Common myeloid progenitor, CD34-positive (primary cell): ENCODE data around the gene TMEM208.

Source experiments
- CTCF ChIA-PET: fragments of 350-600 bp; sonication (Branson Sonifier 250); formaldehyde crosslinking; loops from one replicate; lab custom pipeline; 2021; ENCODE audit warnings: antibody characterized with exemption; lab: Charles Lee
- POLR2A ChIA-PET: fragments of 350-600 bp; sonication (Branson Sonifier 250); formaldehyde crosslinking; loops from one replicate; lab custom pipeline; 2021; ENCODE audit warnings: antibody characterized with exemption; lab: Charles Lee
- DNase-seq, 3 donors: peaks; one replicate each; pipeline versions ENCODE4 v3.0.0 to v3.0.0-alpha.2; 2013
- H3K27ac ChIP-seq, 2 experiments: 1 replicate in 1 of 2; 2 replicates in 1 of 2; pipeline ENCODE4 v1.7.0; 2013; ENCODE audit warnings: inconsistent platforms in 2 of 2, low read length in 2 of 2, mild to moderate bottlenecking in 2 of 2, low read depth in 1 of 2, moderate library complexity in 1 of 2; ENCODE audit not compliant: severe bottlenecking in 2 of 2, insufficient read depth in 1 of 2, poor library complexity in 1 of 2
- H3K27me3 ChIP-seq, 5 experiments: replicated peaks in 2 of 5; 1 replicate in 3 of 5; 2 replicates in 2 of 5; pipeline versions ENCODE4 v1.6.1 to v1.7.0; 2013; ENCODE audit warnings: low read length in 4 of 5, mild to moderate bottlenecking in 2 of 5, moderate library complexity in 2 of 5, inconsistent platforms in 1 of 5; ENCODE audit not compliant: insufficient read depth in 5 of 5, control insufficient read depth in 4 of 5
- H3K36me3 ChIP-seq, 4 experiments: 1 replicate in 2 of 4; 2 replicates in 2 of 4; pipeline versions ENCODE4 v1.6.1 to v1.7.0; 2013; ENCODE audit warnings: low read length in 3 of 4, control low read depth in 1 of 4, mild to moderate bottlenecking in 1 of 4; ENCODE audit not compliant: control insufficient read depth in 4 of 4, insufficient read depth in 4 of 4
- H3K4me1 ChIP-seq, 4 experiments: 1 replicate in 3 of 4; 2 replicates in 1 of 4; pipeline versions ENCODE4 v1.6.1 to v1.7.1; 2013; ENCODE audit warnings: low read length in 3 of 4, mild to moderate bottlenecking in 3 of 4, control low read depth in 1 of 4, inconsistent platforms in 1 of 4, moderate library complexity in 1 of 4; ENCODE audit not compliant: control insufficient read depth in 4 of 4, insufficient read depth in 4 of 4; ENCODE audit errors: control extremely low read depth in 1 of 4
- H3K4me3 ChIP-seq, 7 experiments: 1 replicate in 4 of 7; 2 replicates in 3 of 7; pipeline versions ENCODE4 v1.5.1 to v1.7.0; 2013; ENCODE audit warnings: mild to moderate bottlenecking in 7 of 7, low read length in 6 of 7, moderate library complexity in 6 of 7, inconsistent platforms in 2 of 7, low read depth in 2 of 7, control low read depth in 1 of 7; ENCODE audit not compliant: insufficient read depth in 4 of 7, control insufficient read depth in 1 of 7; ENCODE audit errors: extremely low read depth in 1 of 7
- H3K9me3 ChIP-seq, 5 experiments: 1 replicate in 4 of 5; 2 replicates in 1 of 5; pipeline versions ENCODE4 v1.6.1 to v1.7.1; 2013; ENCODE audit warnings: low read length in 4 of 5, mild to moderate bottlenecking in 2 of 5, inconsistent platforms in 1 of 5, low read depth in 1 of 5, moderate library complexity in 1 of 5; ENCODE audit not compliant: control insufficient read depth in 4 of 5, insufficient read depth in 2 of 5; ENCODE audit errors: control extremely low read depth in 1 of 5
- WGBS: methylation state at CpG from one replicate; pipeline ENCODE4 v1.1.5; 2013; ENCODE audit not compliant: insufficient coverage; 5-methylcytosine and 5-hydroxymethylcytosine counted together

TMEM208 gene

DNA sequence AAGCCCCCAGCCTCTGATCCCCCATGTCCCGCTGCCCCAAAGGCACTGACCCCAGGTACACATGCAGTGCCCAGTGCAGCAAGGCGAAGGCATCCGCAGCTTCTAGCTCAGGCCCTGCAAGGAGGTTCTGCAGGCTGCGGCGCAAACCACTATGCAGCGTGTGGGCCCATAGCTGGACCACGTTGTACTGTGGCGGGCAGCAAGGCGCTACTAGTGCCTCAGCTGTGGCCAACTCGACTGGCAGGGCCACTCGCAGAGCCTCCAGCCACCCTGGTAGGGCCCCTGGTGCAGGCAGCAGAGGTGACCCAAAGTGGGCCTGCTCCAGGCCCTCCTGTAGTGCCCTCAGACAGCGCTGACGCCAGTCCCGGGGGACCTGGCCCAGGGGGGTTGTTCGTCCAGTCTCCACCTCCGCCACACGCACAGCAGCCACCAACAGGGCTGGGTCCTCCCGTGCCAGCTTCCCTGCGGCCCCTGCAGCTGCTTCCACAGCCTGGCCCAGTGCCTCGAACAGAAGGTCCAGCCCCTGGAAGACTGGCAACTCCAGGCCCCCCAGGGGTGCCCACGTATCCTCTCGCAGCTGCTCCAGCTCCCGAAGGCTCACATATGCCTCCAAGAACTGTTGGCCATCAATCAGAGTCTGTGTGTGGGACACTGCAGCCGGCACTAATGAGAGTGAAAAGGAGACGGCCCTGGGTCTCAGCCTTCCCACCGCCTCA lies 39.6 kb upstream of the TMEM208 start:
- WGBS, result 92% methylated on average over 23 of the region's 26 CpGs
- Histone ChIP-seq H3K27me3 (peaks cover 0 to 14% (median 6%) of the 10 kb centered on the region in 5 experiments), H3K9me3 (no peaks in the 10 kb centered on the region), H3K4me3 (no peak overlapping the region), H3K27ac (no peak overlapping the region), H3K36me3 (no peaks in the 10 kb centered on the region), H3K4me1 (peaks cover 0 to 34% (median 28%) of the 10 kb centered on the region in 4 experiments)
- ChIA-PET CTCF (interaction anchor here (1.0 to 3.4 kb wide), 8 partner anchors 11 to 235 kb away, joined by 3 to 22 read pairs (median 6); partner anchors contain the start of gene ELMO3), POLR2A (no interaction called here)
- no peak for DNase-seq

DNA sequence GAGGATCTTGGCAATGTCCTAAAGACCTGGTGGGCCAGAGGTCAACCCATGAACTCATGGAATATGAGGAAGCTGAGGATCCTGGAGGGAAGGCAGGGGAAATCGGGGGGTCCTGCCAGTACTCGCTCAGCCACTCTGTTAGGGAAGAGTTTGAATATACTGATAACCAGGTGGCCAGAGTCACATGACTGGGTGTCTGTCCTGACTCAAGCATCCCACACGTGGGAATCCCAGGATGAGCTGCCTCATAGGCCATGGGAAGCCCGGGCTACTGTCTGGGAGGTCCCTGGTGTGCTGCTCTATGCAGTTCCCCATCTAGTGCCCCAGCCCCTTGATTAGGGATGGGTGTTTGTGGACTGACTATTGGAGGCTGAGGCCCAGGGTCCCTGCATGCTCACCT lies 38.6 kb upstream of the TMEM208 start:
- no peak overlapping the region for H3K4me3 ChIP-seq
- DNase-seq, result no peak
- ChIA-PET POLR2A (no interaction called here), CTCF (interaction anchor here (1.0 to 1.5 kb wide), 5 partner anchors 14 to 209 kb away, joined by 3 to 6 read pairs (median 4); partner anchors contain the start of gene TMEM208)
- H3K27ac ChIP-seq, result no peak overlapping the region
- H3K4me1 ChIP-seq, result peaks cover 0 to 38% (median 30%) of the 10 kb centered on the region in 4 experiments
- peaks cover 0 to 14% (median 6%) of the 10 kb centered on the region in 5 experiments for H3K27me3 ChIP-seq
- H3K9me3 ChIP-seq, result no peaks in the 10 kb centered on the region
- 91% methylated on average over 3 of the region's 4 CpGs for WGBS
- H3K36me3 ChIP-seq, result peaks cover 0 to 1% (median under 1%) of the 10 kb centered on the region in 4 experiments

DNA sequence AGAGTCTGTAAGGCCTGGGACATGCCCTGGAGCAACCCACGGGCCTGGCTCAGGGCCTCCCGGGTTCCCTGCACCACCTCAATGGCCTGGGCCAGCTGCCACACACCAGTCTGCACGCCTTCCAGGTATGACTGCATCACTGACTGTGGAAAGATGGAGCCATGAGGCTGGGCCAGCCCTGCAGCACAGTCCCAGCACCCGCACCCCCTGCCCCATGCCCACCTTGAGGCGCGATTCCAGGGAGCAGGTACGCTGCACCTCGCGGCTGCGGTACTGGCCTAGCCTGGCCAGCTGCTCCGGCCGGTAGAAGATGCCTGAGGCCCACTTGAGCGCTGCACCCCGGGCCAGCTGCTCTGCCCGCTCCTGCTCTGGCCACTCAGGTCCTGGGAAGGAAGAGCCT lies 38.1 kb upstream of the TMEM208 start:
- no peaks in the 10 kb centered on the region for H3K9me3 ChIP-seq
- peaks cover under 1 to 6% (median 3%) of the 10 kb centered on the region in 4 experiments for H3K36me3 ChIP-seq
- POLR2A ChIA-PET, result no interaction called here
- WGBS, result 97% methylated on average over 15 of the region's 15 CpGs
- CTCF ChIA-PET, result interaction anchor here (0.9 to 1.5 kb wide), 5 partner anchors 9 to 38 kb away, joined by 3 to 4 read pairs (median 3); partner anchors contain the start of gene TMEM208
- peaks cover 0 to 39% (median 32%) of the 10 kb centered on the region in 4 experiments for H3K4me1 ChIP-seq
- no peak overlapping the region for H3K27ac ChIP-seq
- H3K4me3 ChIP-seq, result no peak overlapping the region
- no peak for DNase-seq
- peaks cover 0 to 14% (median 6%) of the 10 kb centered on the region in 5 experiments for H3K27me3 ChIP-seq

- H3K27me3 ChIP-seq, result peaks cover 0 to 8% (median 3%) of the 10 kb centered on the region in 5 experiments
- 44% methylated on average over 2 of the region's 6 CpGs for WGBS
- peaks cover 4 to 18% (median 15%) of the 10 kb centered on the region in 4 experiments for H3K36me3 ChIP-seq
- H3K4me1 ChIP-seq, result peaks cover 0 to 28% (median 22%) of the 10 kb centered on the region in 4 experiments
- ChIA-PET CTCF (interaction anchor here (0.6 to 1.5 kb wide), 9 partner anchors 9 to 844 kb away, joined by 3 to 6 read pairs (median 3); partner anchors contain the start of gene TMEM208), POLR2A (no interaction called here)
- no peak within 1 kb of the TSS for H3K4me3 ChIP-seq
- no peak for DNase-seq
- H3K27ac ChIP-seq, result no peak within 1 kb of the TSS
- H3K9me3 ChIP-seq, result no peaks in the 10 kb centered on the region
Measured at GRCh38 chr16:67190041-67190440, 36.9 kb upstream of the TMEM208 start, which contains the start of gene EXOC3L1. TSS of gene EXOC3L1 (minus strand) at chr16:67190136. CDS start at chr16:67189676, 460 bp downstream.

DNA sequence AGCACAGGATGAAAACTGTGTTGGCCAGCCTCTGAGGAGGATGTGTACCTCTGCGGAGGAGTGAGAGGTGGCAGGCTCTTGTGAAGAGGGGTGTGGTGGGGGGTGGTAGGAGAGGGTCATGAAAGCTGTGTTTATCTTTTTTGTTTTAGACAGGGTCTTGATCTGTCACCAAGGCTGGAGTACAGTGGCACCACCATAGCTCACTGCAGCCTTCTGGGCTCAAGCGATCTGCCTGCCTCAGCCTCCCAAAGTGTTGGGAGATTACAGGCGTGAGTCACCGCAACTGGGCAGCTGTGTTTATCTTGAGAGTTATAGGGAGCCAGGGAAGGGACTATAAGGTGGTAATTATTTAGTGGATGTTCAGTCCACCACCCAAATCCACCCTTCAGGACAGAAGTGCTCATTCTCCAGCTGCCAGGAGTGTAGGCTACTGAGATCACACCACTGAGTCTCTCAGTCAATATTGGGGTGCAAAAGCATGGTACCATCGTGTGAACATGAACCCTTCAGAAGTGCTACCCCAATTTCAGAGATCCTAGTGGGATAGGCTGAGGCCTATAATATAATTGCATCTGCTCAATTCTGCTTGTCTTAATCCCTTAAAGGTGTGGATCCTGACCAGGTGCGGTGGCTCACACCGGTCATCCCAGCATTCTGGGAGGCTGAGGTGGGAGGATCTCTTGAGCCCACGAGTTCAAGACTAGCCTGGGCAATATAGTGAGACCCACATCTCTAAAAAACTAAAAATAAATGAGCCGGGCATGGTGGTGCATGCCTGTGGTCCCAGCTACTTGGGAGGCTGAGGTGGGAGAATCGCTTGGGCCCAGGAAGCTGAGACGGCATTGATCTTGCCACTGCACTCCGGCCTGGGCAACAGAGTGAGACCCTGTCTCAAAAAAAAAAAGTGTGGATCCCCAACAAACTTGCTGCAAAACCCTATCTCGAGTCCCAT lies 36.2 kb upstream of the TMEM208 start:
- ChIA-PET POLR2A (no interaction called here), CTCF (interaction anchor here (0.7 to 1.2 kb wide), 6 partner anchors 10 to 212 kb away, joined by 3 to 6 read pairs (median 3); partner anchors contain the start of gene TMEM208)
- Histone ChIP-seq H3K4me1 (peaks cover 0 to 22% (median 19%) of the 10 kb centered on the region in 4 experiments), H3K27me3 (peaks cover 0 to 4% (median 0%) of the 10 kb centered on the region in 5 experiments), H3K27ac (no peak overlapping the region), H3K36me3 (peaks cover 10 to 24% (median 22%) of the 10 kb centered on the region in 4 experiments), H3K4me3 (no peak overlapping the region), H3K9me3 (no peaks in the 10 kb centered on the region)
- no peak for DNase-seq
- WGBS, result 99% methylated on average over 10 of the region's 13 CpGs

DNA sequence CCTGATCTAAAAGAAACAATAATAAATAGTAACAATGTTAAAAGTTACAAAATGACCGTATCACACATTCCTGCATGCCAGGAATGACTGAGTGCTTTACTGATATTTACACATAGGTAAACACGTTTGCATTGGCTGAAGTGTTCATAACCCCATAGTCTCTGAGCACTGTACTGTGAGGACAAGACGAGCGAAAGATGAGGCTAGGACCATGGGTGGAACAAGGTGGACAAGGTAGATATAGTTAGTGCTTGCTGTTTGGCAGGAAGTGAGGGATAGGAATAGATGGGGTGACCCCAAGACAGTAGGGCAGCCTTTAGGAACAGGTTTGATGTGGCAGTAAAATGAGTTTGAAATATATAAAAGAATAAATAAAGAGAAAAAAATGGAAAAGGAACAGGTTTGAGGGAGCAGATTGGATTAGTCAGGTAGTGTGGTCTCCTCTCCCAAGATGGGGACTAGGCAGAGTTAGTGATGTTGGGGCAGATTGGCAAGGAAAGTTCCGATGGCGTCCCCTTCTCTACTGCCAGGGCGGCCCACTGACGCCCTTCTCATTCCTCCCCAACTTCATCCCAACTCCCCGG lies 35.4 kb upstream of the TMEM208 start:
- H3K4me3 ChIP-seq, result peak overlapping the region in 6 of 7 experiments; percentile 72 to 98 (median 92)
- peaks cover 0 to 22% (median 19%) of the 10 kb centered on the region in 4 experiments for H3K4me1 ChIP-seq
- H3K9me3 ChIP-seq, result no peaks in the 10 kb centered on the region
- no peak overlapping the region for H3K27ac ChIP-seq
- no peak for DNase-seq
- H3K36me3 ChIP-seq, result peaks cover 10 to 32% (median 29%) of the 10 kb centered on the region in 4 experiments
- H3K27me3 ChIP-seq, result peaks cover 0 to 3% (median 0%) of the 10 kb centered on the region in 5 experiments
- CTCF ChIA-PET, result interaction anchor here (3.4 kb wide), 1 partner anchor 53 kb away, joined by 17 read pairs; no protein-coding TSS in a partner anchor
- POLR2A ChIA-PET, result interaction anchor here (1.5 kb wide), 1 partner anchor 29 kb away, joined by 3 read pairs; no protein-coding TSS in a partner anchor
- 38% methylated on average over 6 of the region's 9 CpGs for WGBS
